B cell (primary cell): Measurements from ENCODE around the gene BLM. TPM values are rescaled to one million over a fixed set of nuclear protein-coding genes. Genes with fewer than 3 reads are reported as not detected.

ENCODE experiments used
- ATAC-seq: fragments of 200-7000 bp; cut with Tn5 transposase; one replicate; pipeline ENCODE4 v1.10.0; 2021; ENCODE audit warnings: low read depth, mild to moderate bottlenecking, moderate number of reproducible peaks, moderate library complexity
- CTCF ChIA-PET: fragments of 350-600 bp; sonication (Branson Sonifier 250); formaldehyde crosslinking; loops from one replicate; lab custom pipeline; 2021; ENCODE audit warnings: antibody characterized with exemption, inconsistent platforms; lab: Charles Lee
- POLR2A ChIA-PET: fragments of 350-600 bp; sonication (Branson Sonifier 250); formaldehyde crosslinking; loops from one replicate; lab custom pipeline; 2021; ENCODE audit warnings: antibody characterized with exemption; lab: Charles Lee
- DNase-seq: peaks from one replicate; pipeline ENCODE4 v3.0.0; 2013
- H2AFZ ChIP-seq: 2 replicates; pipeline ENCODE4 v1.6.1; 2012; ENCODE audit warnings: mild to moderate bottlenecking, low read depth, low read length; ENCODE audit not compliant: insufficient read depth, poor library complexity, severe bottlenecking
- H3K27ac ChIP-seq, 2 donors: 1 replicate in 1 of 2; 2 replicates in 1 of 2; pipeline ENCODE4 v1.5.1; 2012 to 2013; ENCODE audit warnings: low read length in 2 of 2, mild to moderate bottlenecking in 2 of 2, moderate library complexity in 1 of 2
- H3K27me3 ChIP-seq, 4 experiments: fragments of 200-600 bp in 1 of 4; sonication (generic) in 1 of 4; replicated peaks in 1 of 4; 1 replicate in 2 of 4; 2 replicates in 2 of 4; pipeline versions ENCODE4 v1.6.1 to v1.7.0; 2013 to 2016; ENCODE audit warnings: low read length in 3 of 4, mild to moderate bottlenecking in 2 of 4, mixed read lengths in 1 of 4, moderate library complexity in 1 of 4; ENCODE audit not compliant: insufficient read depth in 4 of 4, control insufficient read depth in 3 of 4; ENCODE audit errors: control extremely low read depth in 1 of 4
- H3K36me3 ChIP-seq, 2 experiments: replicated peaks in 1 of 2; 1 replicate in 1 of 2; 2 replicates in 1 of 2; pipeline versions ENCODE4 v1.6.1 to v1.7.1; 2013; ENCODE audit warnings: low read length in 1 of 2; ENCODE audit not compliant: insufficient read depth in 2 of 2, control insufficient read depth in 1 of 2; ENCODE audit errors: control extremely low read depth in 1 of 2, extremely low read depth in 1 of 2
- H3K4me1 ChIP-seq, 2 donors: fragments of 200-600 bp in 1 of 2; sonication (generic) in 1 of 2; 1 replicate in 1 of 2; 2 replicates in 1 of 2; pipeline versions ENCODE4 v1.5.1 to v1.6.1; 2013 to 2017; ENCODE audit warnings: low read length in 2 of 2; ENCODE audit not compliant: control insufficient read depth in 2 of 2, insufficient read depth in 2 of 2
- H3K4me2 ChIP-seq: replicated peaks from 2 replicates; pipeline ENCODE3; 2012; ENCODE audit warnings: mild to moderate bottlenecking, low read depth, low read length; ENCODE audit not compliant: poor library complexity, severe bottlenecking
- H3K4me3 ChIP-seq, 5 experiments: fragments of 200-600 bp in 1 of 5; sonication (generic) in 1 of 5; 1 replicate in 3 of 5; 2 replicates in 2 of 5; pipeline versions ENCODE4 v1.5.1 to v1.7.0; 2011 to 2016; ENCODE audit warnings: low read length in 4 of 5, mild to moderate bottlenecking in 4 of 5, low read depth in 2 of 5, control low read depth in 1 of 5, moderate library complexity in 1 of 5; ENCODE audit not compliant: insufficient read depth in 1 of 5; ENCODE audit errors: control extremely low read depth in 1 of 5, extremely low read depth in 1 of 5
- H3K79me2 ChIP-seq: fragments of 200-600 bp; sonication (generic); one replicate; pipeline ENCODE4 v1.6.0; 2016; ENCODE audit warnings: low read length; ENCODE audit not compliant: control insufficient read depth, insufficient read depth
- H3K9ac ChIP-seq: fragments of 200-600 bp; sonication (generic); 2 replicates; pipeline ENCODE4 v1.6.1; 2017; ENCODE audit warnings: mild to moderate bottlenecking, low read length, moderate library complexity
- H3K9me3 ChIP-seq, 3 donors: one replicate each; pipeline versions ENCODE4 v1.6.1 to v1.7.1; 2013; ENCODE audit warnings: low read length in 2 of 3; ENCODE audit not compliant: control insufficient read depth in 2 of 3, insufficient read depth in 1 of 3; ENCODE audit errors: control extremely low read depth in 1 of 3
- H4K20me1 ChIP-seq: 2 replicates; pipeline ENCODE4 v1.6.0; 2012; ENCODE audit warnings: mild to moderate bottlenecking, low read length; ENCODE audit not compliant: insufficient read depth, control insufficient read depth, poor library complexity, severe bottlenecking
- H3K27ac Mint-ChIP-seq: one replicate; pipeline ENCODE4 v1.8.0; 2021; ENCODE audit warnings: mixed read lengths
- H3K27me3 Mint-ChIP-seq: one replicate; pipeline ENCODE4 v1.8.0; 2021; ENCODE audit warnings: mixed read lengths
- H3K4me1 Mint-ChIP-seq: one replicate; pipeline ENCODE4 v1.8.0; 2021; ENCODE audit warnings: mixed read lengths
- H3K4me3 Mint-ChIP-seq: one replicate; pipeline ENCODE4 v1.8.0; 2021; ENCODE audit warnings: mixed read lengths
- H3K9me3 Mint-ChIP-seq: one replicate; pipeline ENCODE4 v1.8.0; 2022; ENCODE audit warnings: mixed read lengths; ENCODE audit not compliant: insufficient read depth
- CTCF ChIP-seq: fragments of 200-600 bp; IDR thresholded peaks from one replicate; pipeline ENCODE4 v1.8.0; 2022; ENCODE audit warnings: antibody characterized with exemption, mild to moderate bottlenecking
- EZH2 ChIP-seq: IDR thresholded peaks from 2 replicates; pipeline ENCODE4 v1.6.1; 2012; ENCODE audit warnings: borderline replicate concordance, low read depth, mild to moderate bottlenecking, moderate library complexity, low read length; ENCODE audit not compliant: insufficient read depth, poor library complexity, severe bottlenecking
- WGBS: methylation state at CpG from one replicate; pipeline ENCODE4 v1.1.5; 2013; ENCODE audit warnings: missing lambda C conversion rate; ENCODE audit not compliant: insufficient coverage; 5-methylcytosine and 5-hydroxymethylcytosine counted together
- intact Hi-C: fragments of 100-400 bp; cut with micrococcal nuclease; formaldehyde crosslinking; loops from one replicate; pipeline ENCODE4 v1.10.0; 2022
- polyA plus RNA-seq: library from polyadenylated mRNA; depleted of rRNA; stranded (reverse); fragments of >200 nt; gene quantifications from 2 replicates; pipeline ENCODE4 v1.2.3, GENCODE V29; 2012
- total RNA-seq, 2 donors: library from RNA; stranded (reverse); fragments of 120-200 nt in 1 of 2; gene quantifications; 1 replicate in 1 of 2; 2 replicates in 1 of 2; pipeline versions ENCODE4 v1.2.3 to v1.2.4, GENCODE V29; 2013 to 2022

BLM gene
- total and polyA plus RNA-seq, 2 donors (not counting 1 experiment from before 2014, with no cell fraction given), result 5.2 to 17.4 TPM

GRCh38 chr15:90834626-90835025 is 117.5 kb downstream of the BLM start:
- H3K4me3 ChIP-seq, result no peak overlapping the region
- no peak for DNase-seq
- H3K4me1 Mint-ChIP-seq, result peaks cover 39% of the 10 kb centered on the region
- CTCF ChIA-PET, result interaction anchor here (1.3 to 1.4 kb wide), 2 partner anchors 16 to 51 kb away, joined by 3 to 4 read pairs; no protein-coding TSS in a partner anchor
- TF ChIP-seq EZH2 (no peak), CTCF (no peak)
- H3K9me3 Mint-ChIP-seq, result no peaks in the 10 kb centered on the region
- ATAC-seq, result no peak
- H3K27me3 ChIP-seq, result no peaks in the 10 kb centered on the region
- H3K27me3 Mint-ChIP-seq, result peaks cover 3% of the 10 kb centered on the region
- H3K36me3 ChIP-seq, result no peaks in the 10 kb centered on the region
- H3K9ac ChIP-seq, result no peak overlapping the region
- H3K27ac ChIP-seq, result no peak overlapping the region
- peaks cover 38 to 45% of the 10 kb centered on the region in 2 donors for H3K4me1 ChIP-seq
- H3K4me2 ChIP-seq, result no peak overlapping the region
- POLR2A ChIA-PET, result interaction anchor here (1.0 kb wide), 1 partner anchor 17 kb away, joined by 4 read pairs; no protein-coding TSS in a partner anchor
- no peaks in the 10 kb centered on the region for H3K9me3 ChIP-seq
- H3K27ac Mint-ChIP-seq, result peak overlapping the region; percentile 10
- H3K4me3 Mint-ChIP-seq, result no peak overlapping the region
- intact Hi-C loops, result loop anchor here (5.0 kb wide), 2 partner anchors 38 to 53 kb away; no protein-coding TSS in a partner anchor
- no peak overlapping the region for H2AFZ ChIP-seq
- H3K79me2 ChIP-seq, result peaks cover 1% of the 10 kb centered on the region
- no peaks in the 10 kb centered on the region for H4K20me1 ChIP-seq
- WGBS, result 92% methylated on average over 2 of the region's 5 CpGs

GRCh38 chr15:90836296-90836871 is 119.2 kb downstream of the BLM start:
- Histone ChIP-seq H3K9ac (no peak overlapping the region), H3K9me3 (no peaks in the 10 kb centered on the region), H3K4me1 (peaks cover 33 to 46% of the 10 kb centered on the region in 2 donors), H3K4me3 (no peak overlapping the region), H4K20me1 (no peaks in the 10 kb centered on the region), H3K79me2 (peaks cover 8% of the 10 kb centered on the region), H2AFZ (no peak overlapping the region), H3K27me3 (no peaks in the 10 kb centered on the region), H3K27ac (no peak overlapping the region), H3K36me3 (no peaks in the 10 kb centered on the region), H3K4me2 (no peak overlapping the region)
- Mint-ChIP-seq H3K4me1 (peaks cover 34% of the 10 kb centered on the region), H3K4me3 (no peak overlapping the region), H3K27me3 (no peaks in the 10 kb centered on the region), H3K9me3 (no peaks in the 10 kb centered on the region), H3K27ac (no peak overlapping the region)
- DNase-seq (no peak), ATAC-seq (no peak)
- intact Hi-C loops, result loop anchor here (5.0 kb wide), 2 partner anchors 36 to 51 kb away; no protein-coding TSS in a partner anchor
- POLR2A ChIA-PET, result interaction anchor here (0.8 kb wide), 1 partner anchor 29 kb away, joined by 4 read pairs; no protein-coding TSS in a partner anchor
- CTCF ChIA-PET, result interaction anchor here (0.9 kb wide), 1 partner anchor 8 kb away, joined by 3 read pairs; no protein-coding TSS in a partner anchor
- 96% methylated on average over 4 of the region's 7 CpGs for WGBS
- no peak for TF ChIP-seq EZH2
- no peak for TF ChIP-seq CTCF
